Suprapubic skin (tissue), 4 donors: ENCODE measurements around the gene NOL7.

ENCODE experiments used
- EP300 ChIP-seq: sonication (generic); formaldehyde crosslinking; IDR thresholded peaks from one replicate; pipeline ENCODE4 v1.6.1; 2017; ENCODE audit warnings: antibody characterized with exemption
- POLR2AphosphoS5 ChIP-seq, 3 donors: sonication (generic); formaldehyde crosslinking; IDR thresholded peaks; one replicate each; pipeline ENCODE4 v1.6.1; 2017; ENCODE audit warnings: antibody characterized with exemption in 3 of 3
- TF ChIP-seq, protein P1 (sequence below), 2 donors: fragments of 200-600 bp in 1 of 2; fragments of 450-650 bp in 1 of 2; sonication (generic) in 1 of 2; IDR thresholded peaks; one replicate each; pipeline ENCODE4 v1.5.1; 2016 to 2019; ENCODE audit warnings: antibody characterized with exemption in 2 of 2, mild to moderate bottlenecking in 1 of 2, moderate library complexity in 1 of 2

DNA sequence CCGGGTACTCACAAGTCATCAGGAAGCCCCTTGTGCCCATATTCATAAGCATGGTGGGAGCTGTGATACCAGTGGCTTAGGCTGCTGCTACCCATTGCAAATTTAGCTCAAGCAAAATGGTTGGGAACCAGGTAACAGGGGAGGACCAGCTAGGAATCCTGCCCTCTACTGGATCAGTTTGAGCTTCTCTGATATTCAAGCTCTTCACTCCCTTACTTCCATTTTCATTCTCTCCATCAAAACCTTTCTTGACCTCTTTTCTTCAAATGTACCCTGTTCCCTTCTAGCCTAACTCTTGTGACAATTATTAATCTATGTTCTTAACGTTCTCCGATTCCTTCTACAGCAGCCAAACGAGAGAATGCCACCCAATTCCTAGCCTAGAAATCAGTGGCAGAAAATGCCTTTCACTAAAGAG, 9.7 kb downstream of the NOL7 start:
- TF ChIP-seq, protein P1, sequence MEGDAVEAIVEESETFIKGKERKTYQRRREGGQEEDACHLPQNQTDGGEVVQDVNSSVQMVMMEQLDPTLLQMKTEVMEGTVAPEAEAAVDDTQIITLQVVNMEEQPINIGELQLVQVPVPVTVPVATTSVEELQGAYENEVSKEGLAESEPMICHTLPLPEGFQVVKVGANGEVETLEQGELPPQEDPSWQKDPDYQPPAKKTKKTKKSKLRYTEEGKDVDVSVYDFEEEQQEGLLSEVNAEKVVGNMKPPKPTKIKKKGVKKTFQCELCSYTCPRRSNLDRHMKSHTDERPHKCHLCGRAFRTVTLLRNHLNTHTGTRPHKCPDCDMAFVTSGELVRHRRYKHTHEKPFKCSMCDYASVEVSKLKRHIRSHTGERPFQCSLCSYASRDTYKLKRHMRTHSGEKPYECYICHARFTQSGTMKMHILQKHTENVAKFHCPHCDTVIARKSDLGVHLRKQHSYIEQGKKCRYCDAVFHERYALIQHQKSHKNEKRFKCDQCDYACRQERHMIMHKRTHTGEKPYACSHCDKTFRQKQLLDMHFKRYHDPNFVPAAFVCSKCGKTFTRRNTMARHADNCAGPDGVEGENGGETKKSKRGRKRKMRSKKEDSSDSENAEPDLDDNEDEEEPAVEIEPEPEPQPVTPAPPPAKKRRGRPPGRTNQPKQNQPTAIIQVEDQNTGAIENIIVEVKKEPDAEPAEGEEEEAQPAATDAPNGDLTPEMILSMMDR (IDR thresholded peaks at IDR 0.05): peak in 1 of 2 donors; percentile 37
- TF ChIP-seq POLR2AphosphoS5 (IDR thresholded peaks at IDR 0.05) (no peak), EP300 (no peak)
